ENCODE data around the gene SMARCC2. TPM values are rescaled to one million over a fixed set of nuclear protein-coding genes. Genes with fewer than 3 reads are reported as not detected.

The SMARCC2 gene
- total and polyA plus RNA-seq, 8 donors: 84.3 to 139 (median 118) TPM

DNA sequence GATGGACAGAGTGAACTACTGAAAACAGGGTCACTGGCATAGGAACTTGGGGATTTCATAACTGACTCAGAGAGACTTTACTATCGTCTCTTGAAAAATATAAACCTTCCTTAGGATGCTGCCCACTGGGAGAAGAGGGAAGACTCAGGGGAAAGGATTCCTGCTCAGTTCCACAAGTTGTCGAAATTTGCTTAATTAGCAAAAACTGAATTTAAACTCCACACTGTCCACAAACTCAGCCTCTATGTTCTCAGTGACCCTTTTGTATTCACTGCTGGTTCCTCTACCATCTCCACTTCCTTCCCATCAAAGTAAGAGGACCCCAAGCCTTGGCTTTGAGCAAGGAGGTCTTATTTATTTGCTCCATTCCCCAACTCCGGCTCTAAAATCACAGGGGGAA lies 44.1 kb downstream of the SMARCC2 start:
- no peak overlapping the region for H3K4me3 ChIP-seq
- H3K36me3 ChIP-seq: peaks cover 0 to 53% of the 10 kb centered on the region in 2 donors
- H3K27me3 ChIP-seq: no peaks in the 10 kb centered on the region
- H3K27ac ChIP-seq: peak overlapping the region in 1 of 2 donors; percentile 71
- no peaks in the 10 kb centered on the region for H3K9me3 ChIP-seq
- peaks cover 0 to 41% of the 10 kb centered on the region in 2 donors for H3K4me1 ChIP-seq
- ATAC-seq: no peak
- TF ChIP-seq, protein P1, sequence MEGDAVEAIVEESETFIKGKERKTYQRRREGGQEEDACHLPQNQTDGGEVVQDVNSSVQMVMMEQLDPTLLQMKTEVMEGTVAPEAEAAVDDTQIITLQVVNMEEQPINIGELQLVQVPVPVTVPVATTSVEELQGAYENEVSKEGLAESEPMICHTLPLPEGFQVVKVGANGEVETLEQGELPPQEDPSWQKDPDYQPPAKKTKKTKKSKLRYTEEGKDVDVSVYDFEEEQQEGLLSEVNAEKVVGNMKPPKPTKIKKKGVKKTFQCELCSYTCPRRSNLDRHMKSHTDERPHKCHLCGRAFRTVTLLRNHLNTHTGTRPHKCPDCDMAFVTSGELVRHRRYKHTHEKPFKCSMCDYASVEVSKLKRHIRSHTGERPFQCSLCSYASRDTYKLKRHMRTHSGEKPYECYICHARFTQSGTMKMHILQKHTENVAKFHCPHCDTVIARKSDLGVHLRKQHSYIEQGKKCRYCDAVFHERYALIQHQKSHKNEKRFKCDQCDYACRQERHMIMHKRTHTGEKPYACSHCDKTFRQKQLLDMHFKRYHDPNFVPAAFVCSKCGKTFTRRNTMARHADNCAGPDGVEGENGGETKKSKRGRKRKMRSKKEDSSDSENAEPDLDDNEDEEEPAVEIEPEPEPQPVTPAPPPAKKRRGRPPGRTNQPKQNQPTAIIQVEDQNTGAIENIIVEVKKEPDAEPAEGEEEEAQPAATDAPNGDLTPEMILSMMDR (IDR thresholded peaks at IDR 0.05): no peak
- intact Hi-C loops (cut with DNase I): no loop called here
- DNase-seq: no peak

DNA sequence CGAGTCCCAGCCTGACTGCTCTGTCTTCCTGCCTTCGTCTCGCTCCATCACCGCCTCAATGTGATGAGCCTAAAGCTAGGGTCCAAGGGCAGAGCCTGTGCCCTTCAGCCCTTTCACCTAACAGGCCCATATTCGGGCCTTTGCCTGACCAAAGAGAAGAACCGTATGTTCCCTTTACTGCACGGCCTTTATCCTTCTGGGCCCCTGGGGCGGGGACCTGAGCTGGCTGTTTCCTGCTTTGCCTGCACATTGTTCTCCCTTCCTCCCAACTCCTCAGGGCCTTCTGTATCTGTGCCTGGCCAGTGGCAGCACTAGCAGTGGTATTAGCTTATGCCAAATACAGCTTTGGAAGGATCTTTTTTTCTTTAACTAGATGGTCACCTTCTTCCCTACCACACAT lies 45.4 kb downstream of the SMARCC2 start:
- ATAC-seq (no peak), DNase-seq (no peak)
- no peaks in the 10 kb centered on the region for H3K9me3 ChIP-seq
- peaks cover 0 to 66% of the 10 kb centered on the region in 2 donors for H3K36me3 ChIP-seq
- no peaks in the 10 kb centered on the region for H3K27me3 ChIP-seq
- H3K27ac ChIP-seq: peak overlapping the region; percentile 27 to 71
- peaks cover 0 to 41% of the 10 kb centered on the region in 2 donors for H3K4me1 ChIP-seq
- intact Hi-C loops (cut with DNase I): no loop called here
- TF ChIP-seq, protein P1 (IDR thresholded peaks at IDR 0.05): no peak
- no peak overlapping the region for H3K4me3 ChIP-seq

DNA sequence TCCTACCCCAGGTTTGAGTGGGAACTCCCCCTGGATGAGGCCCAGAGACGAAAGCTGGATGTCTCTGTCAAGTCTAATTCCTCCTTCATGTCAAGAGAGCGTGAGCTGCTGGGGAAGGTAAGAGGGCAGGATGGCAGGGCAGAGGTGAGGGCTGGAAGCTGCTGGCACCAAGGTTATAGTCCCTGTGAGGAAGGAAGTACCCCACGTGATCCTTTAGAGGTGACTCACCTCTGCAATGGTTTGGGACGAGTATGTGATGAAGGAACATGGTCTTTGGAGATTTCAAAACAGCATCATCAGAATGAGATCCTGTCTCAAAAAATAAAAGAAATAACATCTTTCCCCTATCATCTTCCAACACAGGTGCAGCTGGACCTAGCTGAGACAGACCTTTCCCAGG lies 46.1 kb downstream of the SMARCC2 start:
- peak overlapping the region; percentile 27 to 71 for H3K27ac ChIP-seq
- H3K27me3 ChIP-seq: no peaks in the 10 kb centered on the region
- ATAC-seq: no peak
- peaks cover 0 to 73% of the 10 kb centered on the region in 2 donors for H3K36me3 ChIP-seq
- H3K4me3 ChIP-seq: no peak overlapping the region
- H3K9me3 ChIP-seq: no peaks in the 10 kb centered on the region
- TF ChIP-seq, protein P1 (IDR thresholded peaks at IDR 0.05): no peak
- no peak for DNase-seq
- intact Hi-C loops (cut with DNase I): no loop called here
- H3K4me1 ChIP-seq: peaks cover 0 to 41% of the 10 kb centered on the region in 2 donors

DNA sequence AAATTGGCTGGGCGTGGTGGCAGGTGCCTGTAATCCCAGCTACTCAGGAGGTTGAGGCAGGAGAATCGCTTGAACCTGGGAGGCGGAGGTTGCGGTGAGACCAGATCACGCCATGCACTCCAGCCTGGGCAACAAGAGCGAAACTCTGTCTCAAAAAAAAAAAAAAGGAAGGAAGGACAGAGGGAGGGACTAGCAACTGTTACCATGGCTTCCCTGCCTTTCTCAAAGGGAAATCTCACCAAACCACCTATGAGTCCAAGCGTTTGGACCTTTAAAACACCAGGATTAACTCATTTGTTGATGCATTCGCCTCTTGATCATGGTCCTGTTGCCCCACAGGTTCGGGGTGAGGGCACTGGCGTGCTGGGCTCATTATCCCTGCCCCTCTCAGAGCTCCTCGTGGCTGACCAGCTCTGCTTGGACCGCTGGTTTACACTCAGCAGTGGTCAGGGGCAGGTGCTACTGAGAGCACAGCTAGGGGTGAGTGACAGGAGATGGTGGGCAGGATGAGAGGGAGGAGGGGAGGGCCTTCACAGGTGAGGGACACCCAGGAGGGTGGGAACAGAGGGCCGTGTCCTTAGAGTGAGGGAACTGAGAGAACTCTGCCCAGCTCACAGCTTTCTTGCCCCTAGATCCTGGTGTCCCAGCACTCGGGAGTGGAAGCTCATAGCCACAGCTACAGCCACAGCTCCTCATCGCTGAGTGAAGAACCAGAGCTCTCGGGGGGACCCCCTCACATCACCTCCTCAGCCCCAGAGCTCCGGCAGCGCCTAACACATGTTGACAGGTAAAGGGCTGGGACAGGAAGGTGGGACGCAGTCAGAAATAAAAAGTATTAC lies 47.1 kb downstream of the SMARCC2 start:
- Histone ChIP-seq H3K36me3 (peaks cover 0 to 83% of the 10 kb centered on the region in 2 donors), H3K27ac (peak overlapping the region in 1 of 2 donors; percentile 64), H3K4me3 (no peak overlapping the region), H3K9me3 (no peaks in the 10 kb centered on the region), H3K4me1 (peaks cover 0 to 37% of the 10 kb centered on the region in 2 donors), H3K27me3 (no peaks in the 10 kb centered on the region)
- TF ChIP-seq, protein P1 (IDR thresholded peaks at IDR 0.05): no peak
- intact Hi-C loops (cut with DNase I): no loop called here
- ATAC-seq: peak; percentile 7
- no peak for DNase-seq

DNA sequence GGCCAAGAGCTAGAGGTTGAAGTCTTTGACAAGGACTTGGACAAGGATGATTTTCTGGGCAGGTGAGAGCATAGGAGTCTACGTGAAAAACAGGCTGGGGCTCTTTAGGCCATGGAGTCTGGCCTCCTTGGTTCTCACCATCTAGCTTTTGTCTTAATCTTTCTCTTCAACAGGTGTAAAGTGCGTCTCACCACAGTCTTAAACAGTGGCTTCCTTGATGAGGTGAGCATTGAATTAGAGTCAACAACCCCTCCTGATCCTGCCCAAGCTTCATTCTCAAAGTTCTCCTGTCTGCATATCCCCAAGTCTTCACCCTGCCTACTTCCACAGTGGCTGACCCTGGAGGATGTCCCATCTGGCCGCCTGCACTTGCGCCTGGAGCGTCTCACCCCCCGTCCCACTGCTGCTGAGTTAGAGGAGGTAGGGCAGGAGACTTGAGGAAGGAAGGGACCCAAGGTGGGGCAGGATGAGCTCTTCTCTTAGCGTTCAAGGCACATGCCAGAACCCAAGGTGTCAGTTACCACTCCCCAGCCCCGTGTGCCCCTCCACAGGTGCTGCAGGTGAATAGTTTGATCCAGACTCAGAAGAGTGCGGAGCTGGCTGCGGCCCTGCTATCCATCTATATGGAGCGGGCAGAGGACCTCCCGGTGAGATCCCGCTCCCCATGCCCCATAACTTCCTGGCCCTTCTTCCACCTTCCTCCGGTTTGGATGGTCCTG lies 51.3 kb downstream of the SMARCC2 start:
- ATAC-seq: no peak
- Histone ChIP-seq H3K27ac (no peak overlapping the region), H3K4me3 (no peak overlapping the region), H3K36me3 (peaks cover 0 to 100% of the 10 kb centered on the region in 2 donors), H3K27me3 (no peaks in the 10 kb centered on the region), H3K4me1 (peaks cover 0 to 15% of the 10 kb centered on the region in 2 donors), H3K9me3 (no peaks in the 10 kb centered on the region)
- no peak for DNase-seq
- TF ChIP-seq, protein P1 (IDR thresholded peaks at IDR 0.05): no peak
- intact Hi-C loops (cut with DNase I): no loop called here
